Measurements from ENCODE around the gene RRP9. TPM values are rescaled to one million over a fixed set of nuclear protein-coding genes. Genes with fewer than 3 reads are reported as not detected.

The RRP9 gene
- total RNA-seq, 3 donors from 2014 or later (not counting 1 experiment from before 2014, with no cell fraction given) = 11.2 to 13.0 (median 12.7) TPM

- Histone ChIP-seq H3K4me1 (ENCODE audit: control insufficient read depth, insufficient read depth, low read length) (peaks cover 15% of the 10 kb centered on the region), H3K27me3 (ENCODE audit: control insufficient read depth, insufficient read depth, low read length) (peaks cover 24% of the 10 kb centered on the region), H3K4me3 (ENCODE audit: low read length) (no peak overlapping the region), H3K36me3 (ENCODE audit: control insufficient read depth, insufficient read depth, low read length) (no peaks in the 10 kb centered on the region), H3K9me3 (ENCODE audit: control insufficient read depth, insufficient read depth, low read length) (no peaks in the 10 kb centered on the region), H3K27ac (ENCODE audit: low read length) (no peak overlapping the region)
- ATAC-seq (no peak), DNase-seq (no peak)
- Mint-ChIP-seq H3K27ac (no peak overlapping the region), H3K9me3 (no peaks in the 10 kb centered on the region), H3K4me1 (peaks cover 0 to 14% of the 10 kb centered on the region in 2 donors), H3K27me3 (ENCODE audit: low read depth in 2 of 2) (peaks cover 25 to 32% of the 10 kb centered on the region in 2 donors), H3K36me3 (no peaks in the 10 kb centered on the region), H3K4me3 (no peak overlapping the region)
- intact Hi-C loops (cut with micrococcal nuclease) = no loop called here
- TF ChIP-seq, protein P1, sequence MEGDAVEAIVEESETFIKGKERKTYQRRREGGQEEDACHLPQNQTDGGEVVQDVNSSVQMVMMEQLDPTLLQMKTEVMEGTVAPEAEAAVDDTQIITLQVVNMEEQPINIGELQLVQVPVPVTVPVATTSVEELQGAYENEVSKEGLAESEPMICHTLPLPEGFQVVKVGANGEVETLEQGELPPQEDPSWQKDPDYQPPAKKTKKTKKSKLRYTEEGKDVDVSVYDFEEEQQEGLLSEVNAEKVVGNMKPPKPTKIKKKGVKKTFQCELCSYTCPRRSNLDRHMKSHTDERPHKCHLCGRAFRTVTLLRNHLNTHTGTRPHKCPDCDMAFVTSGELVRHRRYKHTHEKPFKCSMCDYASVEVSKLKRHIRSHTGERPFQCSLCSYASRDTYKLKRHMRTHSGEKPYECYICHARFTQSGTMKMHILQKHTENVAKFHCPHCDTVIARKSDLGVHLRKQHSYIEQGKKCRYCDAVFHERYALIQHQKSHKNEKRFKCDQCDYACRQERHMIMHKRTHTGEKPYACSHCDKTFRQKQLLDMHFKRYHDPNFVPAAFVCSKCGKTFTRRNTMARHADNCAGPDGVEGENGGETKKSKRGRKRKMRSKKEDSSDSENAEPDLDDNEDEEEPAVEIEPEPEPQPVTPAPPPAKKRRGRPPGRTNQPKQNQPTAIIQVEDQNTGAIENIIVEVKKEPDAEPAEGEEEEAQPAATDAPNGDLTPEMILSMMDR (IDR thresholded peaks at IDR 0.05) = no peak
- WGBS (ENCODE audit: insufficient coverage) = 97% methylated on average over 15 of the region's 15 CpGs
Observed at GRCh38 chr3:51957520-51958205, 16.0 kb upstream of the RRP9 start.

GRCh38 chr3:51955893-51956770 lies 14.4 kb upstream of the RRP9 start:
- Histone ChIP-seq H3K4me3 (ENCODE audit: low read length) (no peak overlapping the region), H3K36me3 (ENCODE audit: control insufficient read depth, insufficient read depth, low read length) (no peaks in the 10 kb centered on the region), H3K27ac (ENCODE audit: low read length) (no peak overlapping the region), H3K9me3 (ENCODE audit: control insufficient read depth, insufficient read depth, low read length) (no peaks in the 10 kb centered on the region), H3K27me3 (ENCODE audit: control insufficient read depth, insufficient read depth, low read length) (peaks cover 24% of the 10 kb centered on the region), H3K4me1 (ENCODE audit: control insufficient read depth, insufficient read depth, low read length) (peaks cover 15% of the 10 kb centered on the region)
- no peak overlapping the region for H3K27ac Mint-ChIP-seq
- H3K9me3 Mint-ChIP-seq = no peaks in the 10 kb centered on the region
- ATAC-seq = peak; percentile 73 to 83 (median 80)
- TF ChIP-seq, protein P1 (IDR thresholded peaks at IDR 0.05) = peak; percentile 47
- H3K4me1 Mint-ChIP-seq = peaks cover 0 to 14% of the 10 kb centered on the region in 2 donors
- H3K36me3 Mint-ChIP-seq = no peaks in the 10 kb centered on the region
- H3K4me3 Mint-ChIP-seq = peak overlapping the region; percentile 47
- intact Hi-C loops (cut with micrococcal nuclease) = no loop called here
- DNase-seq = peak; percentile 27 to 57
- whole genome bisulfite sequencing (ENCODE audit: insufficient coverage) = 6% methylated on average over 97 of the region's 97 CpGs
- H3K27me3 Mint-ChIP-seq (ENCODE audit: low read depth in 2 of 2) = peaks cover 25 to 36% of the 10 kb centered on the region in 2 donors

DNA sequence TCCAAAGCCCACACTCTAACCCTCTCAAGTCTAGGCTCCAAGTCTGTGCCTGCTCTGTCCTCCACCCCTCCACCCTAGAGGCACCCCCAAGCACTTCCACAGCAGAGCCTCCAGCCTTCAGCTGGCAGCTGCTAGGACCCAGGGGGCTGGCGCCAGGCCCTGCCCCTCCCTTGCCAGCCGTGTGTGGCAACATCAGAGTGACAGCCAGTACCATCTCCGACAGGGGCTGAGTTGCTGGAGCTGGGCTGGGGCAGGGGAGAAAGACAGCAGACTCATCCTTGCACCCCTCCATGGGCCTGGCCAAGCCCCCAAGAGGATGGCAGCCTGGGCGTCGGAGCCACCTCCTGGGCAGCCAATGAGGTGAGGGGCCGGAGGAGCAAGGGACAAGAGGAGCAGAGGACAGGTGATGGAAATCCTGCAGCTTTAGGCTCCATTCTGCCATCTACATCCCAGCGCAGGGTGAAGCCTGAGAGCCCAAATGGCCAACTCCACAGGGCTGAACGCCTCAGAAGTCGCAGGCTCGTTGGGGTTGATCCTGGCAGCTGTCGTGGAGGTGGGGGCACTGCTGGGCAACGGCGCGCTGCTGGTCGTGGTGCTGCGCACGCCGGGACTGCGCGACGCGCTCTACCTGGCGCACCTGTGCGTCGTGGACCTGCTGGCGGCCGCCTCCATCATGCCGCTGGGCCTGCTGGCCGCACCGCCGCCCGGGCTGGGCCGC lies 13.6 kb upstream of the RRP9 start, which contains the start of gene GPR62:
Gene GPR62 (plus strand): TSS at position 207 of the 718 bp plus-strand sequence. CDS start 272 bp downstream, at position 479.
- Histone ChIP-seq H3K4me3 (ENCODE audit: low read length) (no peak within 1 kb of the TSS), H3K27me3 (ENCODE audit: control insufficient read depth, insufficient read depth, low read length) (peaks cover 24% of the 10 kb centered on the region), H3K9me3 (ENCODE audit: control insufficient read depth, insufficient read depth, low read length) (no peaks in the 10 kb centered on the region), H3K36me3 (ENCODE audit: control insufficient read depth, insufficient read depth, low read length) (no peaks in the 10 kb centered on the region), H3K27ac (ENCODE audit: low read length) (no peak within 1 kb of the TSS), H3K4me1 (ENCODE audit: control insufficient read depth, insufficient read depth, low read length) (peaks cover 15% of the 10 kb centered on the region)
- ATAC-seq (peak in 1 of 3 donors; percentile 4), DNase-seq (no peak)
- intact Hi-C loops (cut with micrococcal nuclease) = no loop called here
- TF ChIP-seq, protein P1 (IDR thresholded peaks at IDR 0.05) = no peak
- H3K4me1 Mint-ChIP-seq = peaks cover 0 to 14% of the 10 kb centered on the region in 2 donors
- 49% methylated on average over 33 of the region's 33 CpGs for WGBS (ENCODE audit: insufficient coverage)
- no peaks in the 10 kb centered on the region for H3K36me3 Mint-ChIP-seq
- no peak within 1 kb of the TSS for H3K27ac Mint-ChIP-seq
- H3K9me3 Mint-ChIP-seq = no peaks in the 10 kb centered on the region
- peaks cover 25 to 36% of the 10 kb centered on the region in 2 donors for H3K27me3 Mint-ChIP-seq (ENCODE audit: low read depth in 2 of 2)
- H3K4me3 Mint-ChIP-seq = no peak within 1 kb of the TSS
